ENCODE measurements around the gene WASF2. TPM values are rescaled to one million over a fixed set of nuclear protein-coding genes. Genes with fewer than 3 reads are reported as not detected.
A peak's percentile ranks its signal among the peaks of the same experiment; 100 is the strongest.

The WASF2 gene
- total RNA-seq, 1 donor from 2014 or later, result 58.9 TPM

DNA sequence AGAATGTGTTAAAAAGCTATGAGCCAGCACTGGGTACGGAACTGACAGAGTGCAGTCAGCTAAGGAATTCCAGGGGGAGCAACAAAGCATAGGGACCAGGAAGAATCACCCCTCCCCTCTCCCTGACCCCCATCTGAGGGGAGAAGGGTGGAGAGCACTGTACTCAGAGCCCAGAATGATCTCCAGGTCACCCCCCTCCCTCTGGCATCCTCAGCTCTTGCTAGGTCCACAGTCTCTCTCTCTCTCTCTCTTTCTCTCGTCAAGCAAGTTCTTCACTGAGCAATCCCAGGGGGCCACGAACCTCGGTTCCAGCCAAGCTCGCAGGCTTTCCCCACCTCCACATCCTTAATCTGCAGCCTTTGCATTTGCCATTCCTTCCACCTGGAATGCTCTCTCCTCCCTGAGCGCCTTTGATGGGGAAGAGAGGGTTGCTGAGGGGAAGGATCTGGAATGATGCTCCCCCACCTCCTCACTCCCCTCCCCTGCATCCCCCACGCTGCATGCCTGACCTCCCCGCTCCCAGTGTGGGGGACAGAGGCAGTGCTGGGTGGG is 6.7 kb upstream of the WASF2 start:
- intact Hi-C loops (cut with DNase I), result no loop called here
- no peak for TF ChIP-seq POLR2A (IDR thresholded peaks at IDR 0.05)
- TF ChIP-seq, protein P1, sequence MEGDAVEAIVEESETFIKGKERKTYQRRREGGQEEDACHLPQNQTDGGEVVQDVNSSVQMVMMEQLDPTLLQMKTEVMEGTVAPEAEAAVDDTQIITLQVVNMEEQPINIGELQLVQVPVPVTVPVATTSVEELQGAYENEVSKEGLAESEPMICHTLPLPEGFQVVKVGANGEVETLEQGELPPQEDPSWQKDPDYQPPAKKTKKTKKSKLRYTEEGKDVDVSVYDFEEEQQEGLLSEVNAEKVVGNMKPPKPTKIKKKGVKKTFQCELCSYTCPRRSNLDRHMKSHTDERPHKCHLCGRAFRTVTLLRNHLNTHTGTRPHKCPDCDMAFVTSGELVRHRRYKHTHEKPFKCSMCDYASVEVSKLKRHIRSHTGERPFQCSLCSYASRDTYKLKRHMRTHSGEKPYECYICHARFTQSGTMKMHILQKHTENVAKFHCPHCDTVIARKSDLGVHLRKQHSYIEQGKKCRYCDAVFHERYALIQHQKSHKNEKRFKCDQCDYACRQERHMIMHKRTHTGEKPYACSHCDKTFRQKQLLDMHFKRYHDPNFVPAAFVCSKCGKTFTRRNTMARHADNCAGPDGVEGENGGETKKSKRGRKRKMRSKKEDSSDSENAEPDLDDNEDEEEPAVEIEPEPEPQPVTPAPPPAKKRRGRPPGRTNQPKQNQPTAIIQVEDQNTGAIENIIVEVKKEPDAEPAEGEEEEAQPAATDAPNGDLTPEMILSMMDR (IDR thresholded peaks at IDR 0.05), result no peak
- TF ChIP-seq POLR2AphosphoS5 (IDR thresholded peaks at IDR 0.05; ENCODE audit: insufficient read depth in 1 of 2, low read depth in 1 of 2), result no peak
- H3K4me3 ChIP-seq, result no peak overlapping the region

DNA sequence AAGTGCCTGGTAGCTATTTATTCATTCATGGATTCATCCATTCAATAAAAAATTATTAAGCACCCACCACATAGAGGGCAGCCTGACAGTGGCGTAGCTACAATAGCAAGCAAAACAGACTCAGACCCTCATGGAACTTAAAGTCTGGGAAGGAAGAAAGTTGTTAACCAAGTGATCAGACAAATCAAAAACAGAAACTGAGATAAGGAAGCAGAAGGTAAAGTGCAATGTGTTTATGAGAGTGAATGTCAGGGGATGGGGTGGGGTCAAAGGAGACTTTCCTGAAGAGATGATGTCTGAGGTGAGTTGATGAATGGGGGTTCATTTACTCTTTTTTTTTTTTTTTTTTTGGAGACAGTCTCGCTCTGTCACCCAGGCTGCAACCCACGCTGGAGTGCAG is 2.8 kb upstream of the WASF2 start:
- intact Hi-C loops (cut with DNase I), result no loop called here
- peaks cover 34% of the 10 kb centered on the region for H3K4me1 ChIP-seq
- H3K27ac ChIP-seq, result peak overlapping the region; percentile 100
- H3K36me3 ChIP-seq, result no peaks in the 10 kb centered on the region
- DNase-seq (ENCODE audit: extremely low spot score in 2 of 2), result no peak
- no peaks in the 10 kb centered on the region for H3K9me3 ChIP-seq
- TF ChIP-seq POLR2AphosphoS5 (IDR thresholded peaks at IDR 0.05; ENCODE audit: insufficient read depth in 1 of 2, low read depth in 1 of 2), result no peak
- TF ChIP-seq, protein P1 (IDR thresholded peaks at IDR 0.05), result no peak
- H3K4me3 ChIP-seq, result no peak overlapping the region
- H3K27me3 ChIP-seq, result no peaks in the 10 kb centered on the region

More for the DNA sequence above, 6.7 kb upstream of the WASF2 start:
- Histone ChIP-seq H3K36me3 (no peaks in the 10 kb centered on the region), H3K9me3 (no peaks in the 10 kb centered on the region), H3K4me1 (peaks cover 12% of the 10 kb centered on the region), H3K27me3 (no peaks in the 10 kb centered on the region), H3K27ac (no peak overlapping the region)
- no peak for DNase-seq (ENCODE audit: extremely low spot score in 2 of 2)

DNA sequence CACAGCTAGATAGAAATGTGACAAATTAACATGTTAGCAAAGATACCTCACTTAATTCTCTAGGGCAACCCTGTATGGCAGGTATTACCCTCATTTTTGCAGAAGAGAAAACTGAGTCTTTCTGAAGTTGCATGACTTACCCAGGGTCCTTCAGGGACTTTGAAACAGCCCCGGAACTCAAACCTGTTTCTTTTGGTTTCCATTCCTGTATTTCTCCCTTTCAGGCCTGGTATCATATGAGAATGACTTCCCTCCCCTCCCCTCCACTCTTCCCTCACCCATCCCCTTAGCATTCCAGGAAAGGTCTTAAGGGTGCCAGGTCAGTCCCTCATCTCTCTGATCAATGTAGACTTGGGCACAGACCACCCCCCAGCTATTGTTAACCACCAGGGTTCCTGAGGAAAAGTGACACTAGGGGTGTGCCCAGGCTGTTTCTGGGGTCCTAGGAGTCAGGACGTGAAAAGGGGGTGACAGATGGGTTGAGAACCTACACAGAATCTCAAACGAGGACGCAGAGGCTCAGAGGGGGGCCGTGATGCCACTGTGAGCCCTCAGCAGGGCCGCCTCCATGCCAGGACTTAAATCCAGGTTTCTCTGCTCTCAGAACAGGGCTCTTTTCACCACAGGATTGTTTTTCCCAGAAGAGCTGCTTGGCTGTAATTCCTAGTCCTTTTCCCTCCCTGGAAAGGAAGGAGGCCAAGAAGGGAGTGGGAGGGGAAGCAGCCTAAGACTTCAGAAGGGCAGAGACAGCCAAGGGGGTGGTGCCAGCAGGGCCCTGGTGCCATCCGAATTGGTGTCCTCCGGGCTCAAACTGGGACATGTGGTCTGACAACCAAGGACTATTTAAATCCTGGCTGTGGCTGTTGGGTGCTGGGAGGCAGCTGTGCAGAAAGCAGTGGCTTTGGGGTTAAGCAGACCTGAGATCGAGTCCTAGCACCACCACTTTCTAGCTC is 2.1 kb upstream of the WASF2 start:
- TF ChIP-seq, protein P1 (IDR thresholded peaks at IDR 0.05), result no peak
- no peak for TF ChIP-seq POLR2AphosphoS5 (IDR thresholded peaks at IDR 0.05; ENCODE audit: insufficient read depth in 1 of 2, low read depth in 1 of 2)
- TF ChIP-seq POLR2A (IDR thresholded peaks at IDR 0.05), result no peak
- Histone ChIP-seq H3K4me1 (peaks cover 35% of the 10 kb centered on the region), H3K4me3 (no peak overlapping the region), H3K36me3 (no peaks in the 10 kb centered on the region), H3K27ac (peak overlapping the region; percentile 100), H3K27me3 (no peaks in the 10 kb centered on the region), H3K9me3 (no peaks in the 10 kb centered on the region)
- intact Hi-C loops (cut with DNase I), result no loop called here
- no peak for DNase-seq (ENCODE audit: extremely low spot score in 2 of 2)

DNA sequence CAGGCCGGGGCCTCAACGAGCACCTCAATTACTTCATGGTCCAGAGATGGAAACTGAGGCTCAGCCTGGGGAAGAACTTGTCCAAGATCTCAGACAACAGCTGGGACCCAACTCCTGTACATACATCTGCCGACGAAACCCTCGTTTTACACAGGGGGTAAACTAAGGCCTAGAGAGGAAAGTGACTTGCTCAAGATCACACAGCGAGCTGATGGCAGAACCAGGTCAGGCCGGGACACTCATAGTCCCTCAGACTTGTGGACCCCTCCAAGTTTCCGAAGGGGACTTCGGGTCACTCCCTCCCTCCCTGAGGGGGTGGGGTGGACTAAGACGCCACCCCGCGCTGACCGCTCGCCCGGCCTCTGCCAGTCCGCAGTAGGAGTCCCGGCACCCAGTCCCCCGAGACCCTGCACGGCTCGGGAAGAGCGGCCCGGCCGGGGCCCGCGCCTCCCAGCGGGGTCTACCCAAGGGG is 430 bp downstream of the WASF2 start:
- Histone ChIP-seq H3K27me3 (no peaks in the 10 kb centered on the region), H3K9me3 (no peaks in the 10 kb centered on the region), H3K27ac (peak overlapping the region; percentile 100), H3K36me3 (no peaks in the 10 kb centered on the region), H3K4me3 (peak overlapping the region; percentile 94 to 100), H3K4me1 (peaks cover 53% of the 10 kb centered on the region)
- no peak for DNase-seq (ENCODE audit: extremely low spot score in 2 of 2)
- TF ChIP-seq POLR2AphosphoS5 (IDR thresholded peaks at IDR 0.05; ENCODE audit: insufficient read depth in 1 of 2, low read depth in 1 of 2) (no peak), POLR2A (IDR thresholded peaks at IDR 0.05) (no peak)
- TF ChIP-seq, protein P1 (IDR thresholded peaks at IDR 0.05), result no peak
- intact Hi-C loops (cut with DNase I), result loop anchor here (5.0 kb wide), 1 partner anchor 82 kb away; no protein-coding TSS in a partner anchor

Data from vagina (tissue), 2 donors.